HepG2 (cell line): ENCODE data around the gene HECTD2. TPM values are rescaled to one million over a fixed set of nuclear protein-coding genes. Genes with fewer than 3 reads are reported as not detected.

ENCODE experiments used
- ATAC-seq: fragments of 200-7000 bp; cut with Tn5 transposase; 3 replicates; pipeline ENCODE4 v1.9.1; 2020; ENCODE audit warnings: mild to moderate bottlenecking, moderate library complexity
- BruUV-seq: library from RNA; stranded (reverse); fragments of 400-500 nt; replicated peaks from 2 replicates; lab custom pipeline; 2021; lab: Mats Ljungman, UMichigan
- CTCF ChIA-PET: fragments of 300-600 bp; formaldehyde crosslinking; extraction: SDS; loops from one replicate; lab custom pipeline; 2021; ENCODE audit warnings: low total read pairs, inconsistent platforms, low intra/inter-chr PET ratio; lab: Yijun Ruan, JAX
- POLR2A ChIA-PET: fragments of 350-600 bp; sonication (Branson Sonifier 250); formaldehyde crosslinking; loops from one replicate; lab custom pipeline; 2020; ENCODE audit warnings: antibody characterized with exemption, inconsistent platforms; lab: Yijun Ruan, JAX
- DNase-seq: peaks from one replicate; pipeline ENCODE4 v3.0.0-alpha.2; 2015; ENCODE audit warnings: low spot score
- FAIRE-seq: peaks from 3 replicates; lab custom pipeline; 2011; peaks lifted over from hg19 to GRCh38; lab: Jason Lieb, UNC
- H2AFZ ChIP-seq: one replicate; pipeline ENCODE4 v1.6.1; 2011; ENCODE audit warnings: low read length, inconsistent platforms
- H3K27ac ChIP-seq: fragments of 300-600 bp; 3 replicates; pipeline ENCODE4 v1.8.0; 2011; ENCODE audit warnings: mixed run types, mild to moderate bottlenecking, mixed read lengths, low read length, inconsistent platforms; ENCODE audit not compliant: insufficient read depth; ENCODE audit errors: extremely low read length
- H3K27me3 ChIP-seq, 2 experiments: fragments of 200-600 bp in 1 of 2; 2 replicates in 1 of 2; 3 replicates in 1 of 2; pipeline versions ENCODE4 v1.6.0 to v1.8.0; 2011; ENCODE audit warnings: low read length in 2 of 2, mild to moderate bottlenecking in 2 of 2, moderate library complexity in 2 of 2, inconsistent platforms in 1 of 2; ENCODE audit not compliant: insufficient read depth in 2 of 2, control insufficient read depth in 1 of 2
- H3K36me3 ChIP-seq, 2 experiments: fragments of 200-600 bp in 1 of 2; replicated peaks in 1 of 2; 2 replicates in 1 of 2; 3 replicates in 1 of 2; pipeline versions ENCODE4 v1.5.1 to v1.8.0; 2011; ENCODE audit warnings: low read length in 2 of 2, inconsistent platforms in 1 of 2; ENCODE audit not compliant: insufficient read depth in 2 of 2, control insufficient read depth in 1 of 2
- H3K4me1 ChIP-seq: 2 replicates; pipeline ENCODE4 v1.5.1; 2012; ENCODE audit warnings: low read length, inconsistent platforms; ENCODE audit not compliant: insufficient read depth
- H3K4me2 ChIP-seq: 2 replicates; pipeline ENCODE4 v1.6.0; 2011; ENCODE audit warnings: low read depth, low read length, inconsistent platforms
- H3K4me3 ChIP-seq, 3 experiments: fragments of 200-600 bp in 1 of 3; sonication (generic), shearing (Covaris generic) in 1 of 3; replicated peaks in 1 of 3; 2 replicates each; pipeline ENCODE4 v1.5.1; 2011 to 2016; ENCODE audit warnings: low read length in 3 of 3, inconsistent platforms in 2 of 3, low read depth in 2 of 3, mild to moderate bottlenecking in 2 of 3, control low read depth in 1 of 3, mixed read lengths in 1 of 3; ENCODE audit not compliant: insufficient read depth in 1 of 3
- H3K79me2 ChIP-seq: one replicate; pipeline ENCODE4 v1.6.1; 2011; ENCODE audit warnings: low read length, inconsistent platforms; ENCODE audit not compliant: insufficient read depth
- H3K9ac ChIP-seq: 2 replicates; pipeline ENCODE4 v1.6.0; 2011; ENCODE audit warnings: mild to moderate bottlenecking, low read depth, low read length, inconsistent platforms; ENCODE audit not compliant: insufficient read depth
- H3K9me3 ChIP-seq: 2 replicates; pipeline ENCODE4 v1.5.1; 2012; ENCODE audit warnings: mild to moderate bottlenecking, low read length
- H4K20me1 ChIP-seq: 2 replicates; pipeline ENCODE4 v1.6.0; 2011; ENCODE audit warnings: inconsistent platforms, mild to moderate bottlenecking, low read length, moderate library complexity; ENCODE audit not compliant: insufficient read depth
- ARID5B ChIP-seq: IDR thresholded peaks from 2 replicates; pipeline ENCODE4 v1.4.0; 2020; ENCODE audit warnings: mild to moderate bottlenecking, missing genetic modification reagents
- E2F1 ChIP-seq: sonication (generic); formaldehyde crosslinking; IDR thresholded peaks from 2 replicates; pipeline ENCODE4 v1.5.0; 2020; ENCODE audit warnings: missing genetic modification reagents
- FOXA3 ChIP-seq: IDR thresholded peaks from 2 replicates; pipeline ENCODE4 v1.6.1; 2016; ENCODE audit warnings: missing genetic modification reagents, missing compliant biosample characterization
- GPN1 ChIP-seq: sonication (generic); formaldehyde crosslinking; IDR thresholded peaks from 2 replicates; pipeline ENCODE4 v1.5.1; 2020; ENCODE audit warnings: missing genetic modification reagents, borderline replicate concordance
- MTF1 ChIP-seq: sonication (generic); formaldehyde crosslinking; IDR thresholded peaks from 2 replicates; pipeline ENCODE4 v1.5.0; 2020; ENCODE audit warnings: missing genetic modification reagents
- NAIF1 ChIP-seq: sonication (generic); formaldehyde crosslinking; IDR thresholded peaks from 2 replicates; pipeline ENCODE4 v1.5.0; 2020; ENCODE audit warnings: mild to moderate bottlenecking, missing genetic modification reagents, borderline replicate concordance
- NKX3-1 ChIP-seq: sonication (generic); formaldehyde crosslinking; IDR thresholded peaks from 2 replicates; pipeline ENCODE4 v1.5.0; 2020; ENCODE audit warnings: missing genetic modification reagents
- SMARCC2 ChIP-seq: fragments of 450-650 bp; IDR thresholded peaks from 2 replicates; pipeline ENCODE4 v1.6.1; 2017; ENCODE audit warnings: antibody characterized with exemption, mild to moderate bottlenecking
- TAF1 ChIP-seq: sonication (generic); formaldehyde crosslinking; IDR thresholded peaks from 2 replicates; pipeline ENCODE4 v1.4.0; 2020; ENCODE audit warnings: missing genetic modification reagents
- UBTF ChIP-seq: sonication (generic); formaldehyde crosslinking; IDR thresholded peaks from 2 replicates; pipeline ENCODE4 v1.4.0; 2020; ENCODE audit warnings: mild to moderate bottlenecking, missing genetic modification reagents
- ZNF124 ChIP-seq: sonication (generic); formaldehyde crosslinking; IDR thresholded peaks from 2 replicates; pipeline ENCODE4 v1.4.0; 2020; ENCODE audit warnings: missing genetic modification reagents
- ZNF224 ChIP-seq: sonication (generic); formaldehyde crosslinking; IDR thresholded peaks from 2 replicates; pipeline ENCODE4 v1.5.0; 2020; ENCODE audit warnings: mild to moderate bottlenecking, missing genetic modification reagents
- ZNF337 ChIP-seq: sonication (generic); formaldehyde crosslinking; IDR thresholded peaks from 2 replicates; pipeline ENCODE4 v1.5.1; 2020; ENCODE audit warnings: missing genetic modification reagents, low read depth, mild to moderate bottlenecking, borderline replicate concordance
- ZNF652 ChIP-seq: IDR thresholded peaks from 2 replicates; pipeline ENCODE4 v1.6.1; 2016; ENCODE audit warnings: low read depth, borderline replicate concordance
- ZSCAN29 ChIP-seq: sonication (generic); formaldehyde crosslinking; conservative IDR thresholded peaks from 2 replicates; pipeline ENCODE4 v1.4.0; 2020; ENCODE audit warnings: mild to moderate bottlenecking, missing genetic modification reagents
- WGBS: methylation state at CpG from one replicate; pipeline ENCODE4 v1.1.6; 2017; ENCODE audit warnings: low lambda C conversion rate; 5-methylcytosine and 5-hydroxymethylcytosine counted together
- in situ Hi-C: cut with HindIII; loops from 2 replicates; pipeline ENCODE4 v1.10.0; 2017; ENCODE audit warnings: low pct_unique_long_range_greater_than_20kb; ENCODE audit not compliant: extremely low pct_ligation_motif_present
- intact Hi-C: fragments of 100-400 bp; cut with micrococcal nuclease; formaldehyde crosslinking; loops from one replicate; pipeline ENCODE4 v1.10.0; 2022; ENCODE audit not compliant: unreplicated experiment
- polyA plus RNA-seq, 8 experiments: library from polyadenylated mRNA; depleted of rRNA in 3 of 8; stranded (reverse) in 7 of 8; unstranded in 1 of 8; fragments of >200 nt; fragmentation: Illumina TruSeq in 4 of 8; extraction: Trizol in 4 of 8; gene quantifications; 2 replicates each; pipeline versions ENCODE4 v1.2.1 to v1.2.3, GENCODE V29; 2011 to 2016; ENCODE audit warnings: low read depth in 4 of 8, missing spikeins in 1 of 8, mixed read lengths in 1 of 8; ENCODE audit not compliant: insufficient read depth in 1 of 8
- total RNA-seq, 5 experiments: library from RNA; depleted of rRNA; stranded (reverse); fragments of >200 nt; fragmentation: Illumina TruSeq; extraction: Trizol; gene quantifications; 2 replicates each; pipeline ENCODE4 v1.2.3, GENCODE V29; 2016; ENCODE audit warnings: low read depth in 1 of 5

HECTD2 gene
- total and polyA plus RNA-seq, 2 of the 13 experiments (the other 11 are each of a cell fraction or from before 2014, with no cell fraction given) = 3.2 to 5.2 TPM

- TF ChIP-seq UBTF (CRISPR knock-in tag) = no peak
- no peak for TF ChIP-seq NKX3-1
These were observed 3.8 kb upstream of the HECTD2 start (continued) for GRCh38 chr10:91406322-91406721.

- DNase-seq (peak; percentile 53), ATAC-seq (peak; percentile 83), FAIRE-seq (no peak)
- ChIA-PET CTCF (interaction anchor here (2.5 kb wide), 1 partner anchor 20 kb away, joined by 13 read pairs; no protein-coding TSS in a partner anchor), POLR2A (interaction anchor here (1.0 to 1.1 kb wide), 2 partner anchors 223 to 247 kb away, joined by 3 to 5 read pairs; no protein-coding TSS in a partner anchor)
- H3K36me3 ChIP-seq = no peaks in the 10 kb centered on the region
- peaks cover 2 to 7% of the 10 kb centered on the region in 2 experiments; a peak in 2 of 5 replicates for H3K27me3 ChIP-seq
- BruUV-seq = TSS peak; percentile 83
- H4K20me1 ChIP-seq = no peaks in the 10 kb centered on the region
- no peaks in the 10 kb centered on the region for H3K79me2 ChIP-seq
- H2AFZ ChIP-seq = peak overlapping the region; percentile 68
- peak overlapping the region; percentile 89 for H3K4me2 ChIP-seq
- peak overlapping the region; percentile 68 to 99 (median 74) for H3K4me3 ChIP-seq
- intact Hi-C loops (no loop called here), in situ Hi-C loops (no loop called here)
- H3K4me1 ChIP-seq = peaks cover 25% of the 10 kb centered on the region
- H3K27ac ChIP-seq = peak overlapping the region; percentile 97
- H3K9me3 ChIP-seq = no peaks in the 10 kb centered on the region
- WGBS = 4% methylated on average over 21 of the region's 31 CpGs
- peak overlapping the region; percentile 98 for H3K9ac ChIP-seq
- TF ChIP-seq FOXA3 = 0 out of 2 replicates have a peak, but pooled peaks have one; percentile 6
- 0 out of 2 replicates have a peak, but pooled peaks have one; percentile 49 for TF ChIP-seq MTF1 (CRISPR knock-in tag)
- peak; percentile 81 for TF ChIP-seq TAF1 (CRISPR knock-in tag)
- no peak for TF ChIP-seq ZNF652 (CRISPR knock-in tag)
- peak; percentile 30; the same call in 1 of the 2 replicates for TF ChIP-seq ARID5B (CRISPR knock-in tag)
- 0 out of 2 replicates have a peak, but pooled peaks have one; percentile 22 for TF ChIP-seq ZNF224
- no peak for TF ChIP-seq ZSCAN29 (CRISPR knock-in tag)
- peak; percentile 44; the same call in 1 of the 2 replicates for TF ChIP-seq ZNF124
- no peak for TF ChIP-seq ZNF337 (CRISPR knock-in tag)
- no peak for TF ChIP-seq NAIF1 (CRISPR knock-in tag)
- no peak for TF ChIP-seq GPN1 (CRISPR knock-in tag)
- TF ChIP-seq SMARCC2 = no peak
- TF ChIP-seq E2F1 (CRISPR knock-in tag) = 0 out of 2 replicates have a peak, but pooled peaks have one; percentile 44
These were observed 875 bp upstream of the HECTD2 start for GRCh38 chr10:91409069-91409868.
